Tibial nerve (tissue), 4 donors: ENCODE results near the gene ANXA7. TPM values are rescaled to one million over a fixed set of nuclear protein-coding genes. Genes with fewer than 3 reads are reported as not detected.

Experiments used
- DNase-seq, 2 donors: peaks; one replicate each; pipeline ENCODE4 v3.0.0-alpha.2; 2019; ENCODE audit warnings: low spot score in 2 of 2
- H3K27ac ChIP-seq, 4 donors: fragments of 200-600 bp; sonication (generic) in 3 of 4; one replicate each; pipeline ENCODE4 v1.5.1; 2017 to 2019; ENCODE audit warnings: mild to moderate bottlenecking in 1 of 4
- H3K27me3 ChIP-seq, 2 donors: fragments of 200-600 bp; sonication (generic) in 1 of 2; one replicate each; pipeline versions ENCODE4 v1.5.1 to v1.6.0; 2017 to 2019
- H3K36me3 ChIP-seq, 3 donors: fragments of 200-600 bp; sonication (generic); one replicate each; pipeline ENCODE4 v1.5.1; 2018 to 2019
- H3K4me1 ChIP-seq, 4 donors: fragments of 200-600 bp; sonication (generic) in 3 of 4; one replicate each; pipeline ENCODE4 v1.5.1; 2017 to 2019
- H3K4me3 ChIP-seq, 4 donors: fragments of 200-600 bp; sonication (generic) in 3 of 4; one replicate each; pipeline ENCODE4 v1.5.1; 2017 to 2019; ENCODE audit warnings: mild to moderate bottlenecking in 1 of 4, moderate library complexity in 1 of 4
- H3K9me3 ChIP-seq, 4 donors: fragments of 200-600 bp; sonication (generic) in 3 of 4; one replicate each; pipeline ENCODE4 v1.5.1; 2017 to 2019
- EP300 ChIP-seq, 2 donors: sonication (generic); formaldehyde crosslinking; IDR thresholded peaks; one replicate each; pipeline ENCODE4 v1.6.1; 2017; ENCODE audit warnings: antibody characterized with exemption in 2 of 2, mild to moderate bottlenecking in 1 of 2
- POLR2A ChIP-seq, 2 donors: fragments of 450-650 bp; IDR thresholded peaks; one replicate each; pipeline ENCODE4 v1.6.1; 2017; ENCODE audit warnings: antibody characterized with exemption in 2 of 2, mild to moderate bottlenecking in 2 of 2, moderate library complexity in 2 of 2
- WGBS, 2 donors: methylation state at CpG; one replicate each; pipeline ENCODE4 v1.1.5; 2018; 5-methylcytosine and 5-hydroxymethylcytosine counted together
- total RNA-seq, 4 donors: library from RNA; depleted of rRNA; stranded (reverse); fragments of >200 nt; gene quantifications; one replicate each; pipeline ENCODE4 v1.1.0, GENCODE V29; 2016
- TF ChIP-seq, protein P1 (sequence below), 5 experiments: fragments of 200-600 bp in 3 of 5; fragments of 450-650 bp in 2 of 5; sonication (generic) in 3 of 5; IDR thresholded peaks; one replicate each; pipeline ENCODE4 v1.5.1; 2016 to 2019; ENCODE audit warnings: antibody characterized with exemption in 5 of 5, mild to moderate bottlenecking in 3 of 5, moderate library complexity in 2 of 5

Gene ANXA7
- total RNA-seq, 4 donors from 2014 or later = 82.7 to 141 (median 114) TPM

DNA sequence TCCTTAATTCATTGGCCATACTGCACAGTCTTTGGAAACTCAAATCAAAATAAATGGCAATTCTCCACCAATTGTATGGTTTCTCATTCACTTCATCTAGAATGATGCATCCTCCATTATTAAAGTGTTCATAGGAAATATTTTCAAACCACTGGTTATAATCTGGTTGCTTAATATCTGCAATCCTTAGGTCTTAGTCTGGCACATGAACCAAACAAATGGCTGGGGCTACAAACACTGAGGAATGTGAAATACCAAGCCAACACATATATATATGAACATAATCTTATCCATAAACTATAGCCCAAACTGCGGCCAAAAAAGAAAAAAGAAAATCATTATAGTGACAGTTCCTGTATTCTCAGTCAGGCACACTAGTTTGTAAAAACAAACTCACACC lies 25.2 kb upstream of the ANXA7 start:
- 93 to 97% methylated on average over 1 of the region's 1 CpG for WGBS, 2 donors
- H3K9me3 ChIP-seq = no peaks in the 10 kb centered on the region
- H3K4me1 ChIP-seq = peaks cover 0 to 8% (median 0%) of the 10 kb centered on the region in 4 donors
- H3K27ac ChIP-seq = no peak overlapping the region
- H3K36me3 ChIP-seq = peaks cover 0 to 58% (median 5%) of the 10 kb centered on the region in 3 donors
- DNase-seq = no peak
- H3K27me3 ChIP-seq = no peaks in the 10 kb centered on the region
- TF ChIP-seq EP300 (IDR thresholded peaks at IDR 0.05) (no peak), POLR2A (IDR thresholded peaks at IDR 0.05) (no peak)
- TF ChIP-seq, protein P1, sequence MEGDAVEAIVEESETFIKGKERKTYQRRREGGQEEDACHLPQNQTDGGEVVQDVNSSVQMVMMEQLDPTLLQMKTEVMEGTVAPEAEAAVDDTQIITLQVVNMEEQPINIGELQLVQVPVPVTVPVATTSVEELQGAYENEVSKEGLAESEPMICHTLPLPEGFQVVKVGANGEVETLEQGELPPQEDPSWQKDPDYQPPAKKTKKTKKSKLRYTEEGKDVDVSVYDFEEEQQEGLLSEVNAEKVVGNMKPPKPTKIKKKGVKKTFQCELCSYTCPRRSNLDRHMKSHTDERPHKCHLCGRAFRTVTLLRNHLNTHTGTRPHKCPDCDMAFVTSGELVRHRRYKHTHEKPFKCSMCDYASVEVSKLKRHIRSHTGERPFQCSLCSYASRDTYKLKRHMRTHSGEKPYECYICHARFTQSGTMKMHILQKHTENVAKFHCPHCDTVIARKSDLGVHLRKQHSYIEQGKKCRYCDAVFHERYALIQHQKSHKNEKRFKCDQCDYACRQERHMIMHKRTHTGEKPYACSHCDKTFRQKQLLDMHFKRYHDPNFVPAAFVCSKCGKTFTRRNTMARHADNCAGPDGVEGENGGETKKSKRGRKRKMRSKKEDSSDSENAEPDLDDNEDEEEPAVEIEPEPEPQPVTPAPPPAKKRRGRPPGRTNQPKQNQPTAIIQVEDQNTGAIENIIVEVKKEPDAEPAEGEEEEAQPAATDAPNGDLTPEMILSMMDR (IDR thresholded peaks at IDR 0.05) = no peak
- no peak overlapping the region for H3K4me3 ChIP-seq

DNA sequence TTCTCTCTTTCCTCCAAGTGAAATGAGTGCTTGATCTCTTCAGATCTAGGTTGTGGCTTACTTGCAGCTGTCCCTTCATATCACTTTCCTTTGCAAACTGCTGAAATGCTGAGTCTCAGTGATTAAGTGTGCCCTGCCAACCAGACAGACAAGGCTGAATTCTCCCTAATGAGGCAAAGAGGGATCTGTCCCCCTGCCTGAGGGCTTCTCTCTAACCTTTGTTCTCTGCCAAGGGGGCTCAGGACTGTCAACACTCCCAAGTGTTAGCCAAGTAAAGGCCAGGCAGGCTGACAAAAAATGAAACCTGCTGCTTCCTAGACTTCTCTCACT lies 19.6 kb upstream of the ANXA7 start, which contains the start of gene MSS51:
MSS51 (minus strand) TSS at position 24 of the 330 bp plus-strand sequence. CDS start 5,277 bp downstream, outside the sequence.
- peaks cover 0 to 69% (median 5%) of the 10 kb centered on the region in 3 donors for H3K36me3 ChIP-seq
- no peaks in the 10 kb centered on the region for H3K27me3 ChIP-seq
- H3K27ac ChIP-seq = no peak within 1 kb of the TSS
- no peaks in the 10 kb centered on the region for H3K9me3 ChIP-seq
- TF ChIP-seq, protein P1 (IDR thresholded peaks at IDR 0.05) = no peak
- no peak for TF ChIP-seq POLR2A (IDR thresholded peaks at IDR 0.05)
- H3K4me3 ChIP-seq = no peak within 1 kb of the TSS
- no peak for DNase-seq
- H3K4me1 ChIP-seq = no peaks in the 10 kb centered on the region

DNA sequence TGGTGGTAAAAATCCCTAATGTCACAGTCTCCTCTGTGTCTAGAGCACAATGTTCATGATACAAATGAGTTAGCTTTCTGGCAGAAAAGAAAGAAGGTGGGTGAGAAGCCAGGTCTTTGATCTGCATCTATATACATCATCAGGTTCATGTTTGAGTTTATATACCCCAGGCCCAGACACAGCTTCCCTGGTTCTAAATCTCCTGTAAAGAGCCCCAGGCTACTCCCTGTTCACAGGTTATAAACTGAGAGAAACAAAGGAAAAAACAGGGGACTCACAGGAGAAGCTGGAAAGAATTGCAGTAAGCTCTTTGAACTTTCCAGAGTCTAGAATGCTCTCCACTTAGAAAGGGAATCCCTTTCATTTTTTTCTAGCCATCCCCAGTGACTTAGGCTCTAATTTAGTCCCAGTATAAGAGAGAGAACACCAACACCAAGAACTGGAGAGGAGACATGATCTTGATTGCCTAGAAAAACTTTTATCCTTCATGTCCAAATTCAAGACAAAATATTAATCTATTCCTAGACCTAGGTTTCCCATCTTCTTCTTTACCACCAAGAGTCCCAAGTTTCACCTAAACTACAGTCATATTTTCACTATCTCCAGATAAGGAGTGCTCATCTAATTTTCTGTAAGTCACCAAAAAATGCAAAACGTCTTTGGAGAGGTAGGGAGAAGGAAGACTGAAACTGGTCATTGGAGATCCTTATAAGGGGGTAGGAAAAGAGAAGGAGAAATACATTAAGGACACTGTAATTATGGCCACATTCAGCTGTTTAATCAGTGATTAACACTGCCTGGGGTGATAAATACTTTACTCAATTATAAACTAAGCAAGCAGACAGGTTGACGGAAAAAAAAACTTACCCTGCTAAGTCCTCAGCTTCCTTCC lies 19.0 kb upstream of the ANXA7 start:
- DNase-seq = no peak
- TF ChIP-seq EP300 (IDR thresholded peaks at IDR 0.05) (no peak), POLR2A (IDR thresholded peaks at IDR 0.05) (no peak)
- TF ChIP-seq, protein P1 (IDR thresholded peaks at IDR 0.05) = no peak
- WGBS, 2 donors = 79 to 81% methylated on average over 2 of the region's 2 CpGs

DNA sequence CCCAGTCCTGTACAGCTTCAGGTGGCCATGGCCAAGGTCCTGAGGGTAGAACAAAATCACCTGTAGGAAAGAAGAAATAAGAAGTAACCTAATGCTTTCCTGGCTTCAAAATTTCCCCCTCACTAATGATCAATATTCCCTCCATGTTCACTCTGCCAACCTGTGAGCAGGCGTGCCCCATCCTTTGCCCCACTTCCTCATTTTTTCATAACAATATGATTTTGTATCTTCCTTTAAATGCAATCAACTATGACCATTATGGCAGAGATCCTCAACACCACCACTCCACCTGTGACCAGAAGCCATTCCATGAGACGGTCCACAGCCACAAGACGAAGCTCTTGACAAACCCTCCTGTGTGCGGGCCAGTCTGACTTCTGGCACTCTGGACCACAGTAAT lies 12.5 kb upstream of the ANXA7 start:
- 97 to 98% methylated on average over 4 of the region's 4 CpGs for WGBS, 2 donors

More for the DNA sequence above, 19.0 kb upstream of the ANXA7 start:
- Histone ChIP-seq H3K9me3 (no peaks in the 10 kb centered on the region), H3K4me1 (no peaks in the 10 kb centered on the region), H3K36me3 (peaks cover 0 to 71% (median 2%) of the 10 kb centered on the region in 3 donors), H3K27ac (no peak overlapping the region), H3K4me3 (no peak overlapping the region), H3K27me3 (no peaks in the 10 kb centered on the region)

DNA sequence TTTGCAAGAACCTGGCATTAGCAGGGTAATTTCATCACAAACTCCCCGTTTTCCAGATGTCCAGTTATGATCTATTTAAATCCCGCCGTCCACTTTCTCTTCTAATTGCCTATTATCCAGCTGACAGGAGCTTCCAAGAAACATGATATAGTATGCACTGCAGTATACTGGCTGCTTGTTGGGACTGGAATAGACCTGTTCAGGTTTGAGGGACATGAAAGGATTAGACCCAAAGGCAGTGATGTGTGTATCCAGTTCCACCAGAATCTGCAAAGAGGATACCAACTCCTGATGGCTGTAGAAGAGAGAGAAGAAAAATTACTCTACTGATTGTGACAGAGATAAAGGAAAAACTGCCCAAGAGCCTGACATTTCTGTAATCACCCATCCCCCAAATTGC lies 10.6 kb upstream of the ANXA7 start:
- TF ChIP-seq EP300 (IDR thresholded peaks at IDR 0.05) (no peak), POLR2A (IDR thresholded peaks at IDR 0.05) (no peak)
- TF ChIP-seq, protein P1 (IDR thresholded peaks at IDR 0.05) = no peak
- Histone ChIP-seq H3K4me3 (no peak overlapping the region), H3K27me3 (no peaks in the 10 kb centered on the region), H3K9me3 (no peaks in the 10 kb centered on the region), H3K4me1 (no peaks in the 10 kb centered on the region), H3K36me3 (peaks cover 0 to 74% (median 9%) of the 10 kb centered on the region in 3 donors), H3K27ac (no peak overlapping the region)
- DNase-seq = no peak
- WGBS, 2 donors = 91% methylated on average over 3 of the region's 3 CpGs

More for the DNA sequence above, 12.5 kb upstream of the ANXA7 start:
- TF ChIP-seq EP300 (IDR thresholded peaks at IDR 0.05) = no peak
- TF ChIP-seq, protein P1 (IDR thresholded peaks at IDR 0.05) = no peak
- TF ChIP-seq POLR2A (IDR thresholded peaks at IDR 0.05) = no peak
- Histone ChIP-seq H3K4me1 (no peaks in the 10 kb centered on the region), H3K4me3 (no peak overlapping the region), H3K27me3 (no peaks in the 10 kb centered on the region), H3K9me3 (no peaks in the 10 kb centered on the region), H3K36me3 (peaks cover 0 to 87% (median 9%) of the 10 kb centered on the region in 3 donors), H3K27ac (no peak overlapping the region)
- no peak for DNase-seq
